Loucy (cell line): ENCODE data around the gene KAT8.
"Not testable (repeated sequence)": the region's sequence is repeated elsewhere in the genome, so short reads cannot be mapped to it uniquely, and the experiment has no call there.

ENCODE experiments used
- H2AFZ ChIP-seq: fragments of 200-600 bp; sonication (generic); 2 replicates; pipeline ENCODE4 v1.6.0; 2016; ENCODE audit warnings: antibody characterized with exemption, mild to moderate bottlenecking, low read length, moderate library complexity
- H3F3A ChIP-seq: fragments of 200-600 bp; 2 replicates; pipeline ENCODE4 v1.6.0; 2016; ENCODE audit warnings: antibody characterized with exemption, low read depth, mild to moderate bottlenecking
- H3K27me3 ChIP-seq: fragments of 200-600 bp; sonication (generic); 2 replicates; pipeline ENCODE4 v1.6.1; 2014; ENCODE audit warnings: low read length, mild to moderate bottlenecking; ENCODE audit not compliant: insufficient read depth, poor library complexity, severe bottlenecking
- H3K36me3 ChIP-seq: fragments of 200-600 bp; sonication (generic); 2 replicates; pipeline ENCODE4 v1.6.1; 2016; ENCODE audit warnings: low read length; ENCODE audit not compliant: insufficient read depth
- H3K4me1 ChIP-seq: fragments of 200-600 bp; sonication (generic); 2 replicates; pipeline ENCODE4 v1.5.1; 2014; ENCODE audit warnings: low read length, mild to moderate bottlenecking; ENCODE audit not compliant: insufficient read depth, poor library complexity, severe bottlenecking
- H3K4me2 ChIP-seq: fragments of 200-600 bp; sonication (generic); 2 replicates; pipeline ENCODE4 v1.6.0; 2014; ENCODE audit warnings: antibody characterized with exemption, low read length, low read depth, mild to moderate bottlenecking; ENCODE audit not compliant: poor library complexity, severe bottlenecking
- H3K4me3 ChIP-seq: fragments of 200-600 bp; sonication (generic); 2 replicates; pipeline ENCODE4 v1.5.1; 2014; ENCODE audit warnings: low read length, mild to moderate bottlenecking, mixed read lengths; ENCODE audit not compliant: poor library complexity, severe bottlenecking
- H3K79me2 ChIP-seq: fragments of 200-600 bp; sonication (generic); 2 replicates; pipeline ENCODE4 v1.6.1; 2014; ENCODE audit warnings: low read length; ENCODE audit not compliant: insufficient read depth
- H3K9ac ChIP-seq: fragments of 200-600 bp; sonication (generic); 2 replicates; pipeline ENCODE4 v1.6.0; 2014; ENCODE audit warnings: mild to moderate bottlenecking, low read depth, low read length, moderate library complexity; ENCODE audit not compliant: poor library complexity, severe bottlenecking
- H3K9me2 ChIP-seq: fragments of 200-600 bp; sonication (generic); replicated peaks from 2 replicates; pipeline ENCODE4 v1.6.1; 2016; ENCODE audit warnings: low read depth, low read length, mixed read lengths
- H3K9me3 ChIP-seq: fragments of 200-600 bp; sonication (generic); 2 replicates; pipeline ENCODE4 v1.6.1; 2014; ENCODE audit warnings: mild to moderate bottlenecking, antibody characterized with exemption, low read length, low read depth; ENCODE audit not compliant: insufficient read depth
- H4K20me1 ChIP-seq: fragments of 200-600 bp; sonication (generic); 2 replicates; pipeline ENCODE4 v1.6.0; 2014; ENCODE audit warnings: antibody characterized with exemption, low read length, mild to moderate bottlenecking; ENCODE audit not compliant: insufficient read depth, poor library complexity, severe bottlenecking
- CTCF ChIP-seq: fragments of 200-600 bp; sonication (generic); conservative IDR thresholded peaks from 2 replicates; pipeline ENCODE4 v1.5.1; 2014; ENCODE audit warnings: mild to moderate bottlenecking, antibody characterized with exemption, low read length
- EZH2phosphoT487 ChIP-seq: fragments of 200-600 bp; IDR thresholded peaks from 2 replicates; pipeline ENCODE4 v1.6.1; 2018; ENCODE audit warnings: antibody characterized with exemption, mild to moderate bottlenecking, moderate library complexity, borderline replicate concordance

The KAT8 gene

GRCh38 chr16:31148896-31149295 lies 31.4 kb downstream of the KAT8 start:
- Histone ChIP-seq H3K4me2 (no peak overlapping the region), H4K20me1 (no peaks in the 10 kb centered on the region), H3F3A (no peaks in the 10 kb centered on the region), H3K9ac (no peak overlapping the region), H3K36me3 (no peaks in the 10 kb centered on the region), H3K4me1 (no peaks in the 10 kb centered on the region), H3K27me3 (no peaks in the 10 kb centered on the region), H2AFZ (no peak overlapping the region), H3K9me3 (no peaks in the 10 kb centered on the region), H3K4me3 (no peak overlapping the region), H3K9me2 (no peaks in the 10 kb centered on the region), H3K79me2 (no peaks in the 10 kb centered on the region)
- TF ChIP-seq EZH2phosphoT487 (no peak), CTCF (no peak)

- Histone ChIP-seq H4K20me1 (no peaks in the 10 kb centered on the region), H2AFZ (0 out of 2 replicates have a peak overlapping the region, but pooled peaks have one; percentile 57), H3K4me2 (no peak overlapping the region)
Observed at GRCh38 chr16:31149332-31149731, 31.9 kb downstream of the KAT8 start.

GRCh38 chr16:31149894-31150890 lies 32.7 kb downstream of the KAT8 start, which contains the start of gene PRSS36:
Gene PRSS36, minus strand, starts transcription at chr16:31150066. Its CDS starts 31 bp downstream, at chr16:31150035.
- H3K4me2 ChIP-seq = no peak within 1 kb of the TSS
- H3K9me2 ChIP-seq = no peaks in the 10 kb centered on the region
- no peaks in the 10 kb centered on the region for H4K20me1 ChIP-seq
- no peaks in the 10 kb centered on the region for H3K36me3 ChIP-seq
- no peak within 1 kb of the TSS for H3K4me3 ChIP-seq
- H3K9me3 ChIP-seq = no peaks in the 10 kb centered on the region
- H3K9ac ChIP-seq = no peak within 1 kb of the TSS
- no peaks in the 10 kb centered on the region for H3K79me2 ChIP-seq
- TF ChIP-seq EZH2phosphoT487 = no peak
- TF ChIP-seq CTCF = no peak
- H3F3A ChIP-seq = no peaks in the 10 kb centered on the region
- H2AFZ ChIP-seq = peak within 1 kb of the TSS; percentile 57; the same call in 1 of the 2 replicates
- H3K27me3 ChIP-seq = no peaks in the 10 kb centered on the region
- H3K4me1 ChIP-seq = no peaks in the 10 kb centered on the region

More at GRCh38 chr16:31149332-31149731, 31.9 kb downstream of the KAT8 start:
- no peaks in the 10 kb centered on the region for H3K27me3 ChIP-seq
- H3F3A ChIP-seq = no peaks in the 10 kb centered on the region
- no peaks in the 10 kb centered on the region for H3K9me3 ChIP-seq
- no peaks in the 10 kb centered on the region for H3K79me2 ChIP-seq
- H3K4me1 ChIP-seq = no peaks in the 10 kb centered on the region
- H3K4me3 ChIP-seq = no peak overlapping the region
- no peak overlapping the region for H3K9ac ChIP-seq
- H3K36me3 ChIP-seq = no peaks in the 10 kb centered on the region
- H3K9me2 ChIP-seq = no peaks in the 10 kb centered on the region
- TF ChIP-seq EZH2phosphoT487 (no peak), CTCF (no peak)

GRCh38 chr16:31150976-31151375 lies 33.5 kb downstream of the KAT8 start:
- not testable (repeated sequence) for H2AFZ ChIP-seq, H3K27me3 ChIP-seq, H3K79me2 ChIP-seq, H4K20me1 ChIP-seq, H3F3A ChIP-seq, H3K4me2 ChIP-seq, H3K36me3 ChIP-seq, H3K4me3 ChIP-seq, H3K9me2 ChIP-seq, H3K4me1 ChIP-seq, H3K9ac ChIP-seq, H3K9me3 ChIP-seq
